ENCODE measurements around the gene MARS2.
"Not testable (repeated sequence)": the region's sequence is repeated elsewhere in the genome, so short reads cannot be mapped to it uniquely, and the experiment has no call there.

GRCh38 chr2:197695971-197696370 is 9.2 kb upstream of the MARS2 start:
- not testable (repeated sequence) for TF ChIP-seq CTCF (IDR thresholded peaks at IDR 0.05; ENCODE audit: low read length); EZH2 (IDR thresholded peaks at IDR 0.05; ENCODE audit: borderline replicate concordance, low read length)
